Measurements from ENCODE around the gene DDX51. TPM values are rescaled to one million over a fixed set of nuclear protein-coding genes. Genes with fewer than 3 reads are reported as not detected.

DDX51 gene
- total RNA-seq, 1 experiment from 2014 or later, result 4.7 TPM

GRCh38 chr12:132167611-132168310, 23.6 kb upstream of the DDX51 start:
- DNase-seq (ENCODE audit: low spot score), result no peak

- DNase-seq (ENCODE audit: low spot score), result no peak
These were observed 22.9 kb upstream of the DDX51 start for GRCh38 chr12:132166801-132167591.

DNA sequence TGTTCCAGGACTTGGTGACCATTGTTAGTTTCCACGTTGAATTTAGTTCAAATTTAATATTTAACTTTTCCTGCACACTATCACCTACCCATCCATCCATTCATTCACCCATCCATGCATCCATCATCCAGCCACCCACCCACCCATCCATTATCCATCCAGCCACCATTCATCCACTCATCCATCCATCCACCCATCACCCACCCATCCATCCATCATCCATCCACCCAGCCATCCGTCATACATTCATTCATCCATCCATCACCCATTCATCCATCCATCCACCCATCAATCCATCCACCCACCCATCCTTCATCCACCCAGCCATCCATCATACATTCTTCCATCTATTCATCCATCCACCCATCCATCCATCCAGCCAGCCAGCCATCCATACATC, 22.0 kb upstream of the DDX51 start:
- no peak for DNase-seq (ENCODE audit: low spot score)

- no peak for DNase-seq (ENCODE audit: low spot score)
These were observed 21.5 kb upstream of the DDX51 start for GRCh38 chr12:132165584-132165983.

- no peak for DNase-seq (ENCODE audit: low spot score)
These were observed 20.3 kb upstream of the DDX51 start for GRCh38 chr12:132164426-132164825.

- peak; percentile 18 for DNase-seq (ENCODE audit: low spot score)
These were observed 19.8 kb upstream of the DDX51 start for GRCh38 chr12:132163911-132164288.

GRCh38 chr12:132163041-132163910, 19.2 kb upstream of the DDX51 start:
- DNase-seq (ENCODE audit: low spot score), result no peak

GRCh38 chr12:132162508-132163031, 18.5 kb upstream of the DDX51 start:
- DNase-seq (ENCODE audit: low spot score), result peak; percentile 82

GRCh38 chr12:132161796-132162507, 17.8 kb upstream of the DDX51 start:
- no peak for DNase-seq (ENCODE audit: low spot score)

DNA sequence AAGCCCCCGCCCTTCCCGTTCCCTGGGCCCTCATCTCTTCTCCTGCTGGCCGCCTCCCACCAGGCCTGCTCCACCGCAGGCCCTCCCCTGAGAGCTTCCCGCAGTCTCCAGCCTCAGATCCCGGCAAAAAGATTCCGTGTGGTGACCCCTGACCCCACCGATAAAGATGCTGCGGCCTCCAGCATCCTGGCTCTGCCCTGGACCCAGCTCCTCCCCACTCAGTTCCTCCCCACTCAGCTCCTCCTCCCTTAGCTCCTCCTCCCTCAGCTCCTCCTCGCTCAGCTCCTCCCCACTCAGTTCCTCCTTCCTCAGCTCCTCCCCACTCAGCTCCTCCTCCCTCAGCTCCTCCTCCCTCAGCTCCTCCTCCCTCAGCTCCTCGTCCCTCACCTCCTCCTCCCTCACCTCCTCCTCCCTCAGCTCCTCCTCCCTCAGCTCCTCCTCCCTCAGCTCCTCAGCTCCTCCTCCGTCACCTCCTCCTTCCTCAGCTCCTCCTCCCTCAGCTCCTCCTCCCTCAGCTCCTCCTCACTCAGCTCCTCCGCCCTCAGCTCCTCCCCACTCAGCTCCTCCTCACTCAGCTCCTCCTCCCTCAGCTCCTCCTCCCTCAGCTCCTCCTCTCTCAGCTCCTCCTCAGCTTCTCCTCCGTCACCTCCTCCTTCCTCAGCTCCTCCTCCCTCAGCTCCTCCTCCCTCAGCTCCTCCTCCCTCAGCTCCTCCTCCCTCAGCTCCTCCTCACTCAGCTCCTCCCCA, 17.1 kb upstream of the DDX51 start:
- DNase-seq (ENCODE audit: low spot score), result peak; percentile 27

DNA sequence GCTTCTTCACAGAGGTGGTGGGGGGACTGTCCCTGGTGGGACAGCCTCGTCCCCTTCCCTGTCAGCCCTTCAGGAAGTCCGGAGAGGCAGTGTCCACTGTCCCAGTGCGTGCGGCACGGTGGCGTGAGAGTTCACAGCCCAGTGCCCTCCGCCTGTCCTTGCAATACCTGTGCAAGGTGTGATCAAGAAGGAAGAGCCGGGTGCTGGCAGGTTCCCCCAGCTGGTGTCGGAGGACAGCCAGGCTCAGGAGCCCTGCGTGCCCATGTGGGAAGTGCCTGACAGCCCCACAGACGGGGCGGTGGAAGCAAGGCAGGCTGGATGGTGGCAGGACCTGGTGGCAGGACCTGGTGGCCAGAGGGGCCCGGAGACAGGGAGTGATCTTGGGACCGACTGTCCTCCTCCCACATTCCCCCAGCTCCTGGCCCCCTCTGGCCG, 16.5 kb upstream of the DDX51 start:
- DNase-seq (ENCODE audit: low spot score), result no peak

GRCh38 chr12:132160016-132160415, 15.9 kb upstream of the DDX51 start:
- no peak for DNase-seq (ENCODE audit: low spot score)

DNA sequence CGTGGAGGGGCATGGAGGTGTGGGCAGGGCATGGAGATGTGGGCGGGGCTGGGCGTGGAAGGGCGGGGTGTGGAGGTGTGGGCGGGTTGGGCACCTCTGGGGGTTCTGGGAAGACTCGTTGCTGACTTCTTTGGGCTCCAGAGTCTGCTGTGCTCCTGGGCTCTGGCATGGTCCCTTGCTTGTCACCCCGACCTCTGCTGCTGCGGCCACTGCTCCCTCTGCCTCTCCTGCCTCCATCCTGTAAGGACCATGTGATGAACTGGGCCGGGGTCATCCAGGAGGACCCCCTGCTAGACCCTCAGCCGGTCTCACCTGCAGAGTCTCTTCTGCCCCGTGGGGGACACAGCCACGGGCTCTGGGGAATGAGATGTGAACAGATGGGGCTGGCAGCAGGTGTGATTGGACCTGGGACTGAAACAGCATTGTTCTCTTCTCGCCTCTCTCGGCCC, 15.5 kb upstream of the DDX51 start:
- DNase-seq (ENCODE audit: low spot score), result no peak

DNA sequence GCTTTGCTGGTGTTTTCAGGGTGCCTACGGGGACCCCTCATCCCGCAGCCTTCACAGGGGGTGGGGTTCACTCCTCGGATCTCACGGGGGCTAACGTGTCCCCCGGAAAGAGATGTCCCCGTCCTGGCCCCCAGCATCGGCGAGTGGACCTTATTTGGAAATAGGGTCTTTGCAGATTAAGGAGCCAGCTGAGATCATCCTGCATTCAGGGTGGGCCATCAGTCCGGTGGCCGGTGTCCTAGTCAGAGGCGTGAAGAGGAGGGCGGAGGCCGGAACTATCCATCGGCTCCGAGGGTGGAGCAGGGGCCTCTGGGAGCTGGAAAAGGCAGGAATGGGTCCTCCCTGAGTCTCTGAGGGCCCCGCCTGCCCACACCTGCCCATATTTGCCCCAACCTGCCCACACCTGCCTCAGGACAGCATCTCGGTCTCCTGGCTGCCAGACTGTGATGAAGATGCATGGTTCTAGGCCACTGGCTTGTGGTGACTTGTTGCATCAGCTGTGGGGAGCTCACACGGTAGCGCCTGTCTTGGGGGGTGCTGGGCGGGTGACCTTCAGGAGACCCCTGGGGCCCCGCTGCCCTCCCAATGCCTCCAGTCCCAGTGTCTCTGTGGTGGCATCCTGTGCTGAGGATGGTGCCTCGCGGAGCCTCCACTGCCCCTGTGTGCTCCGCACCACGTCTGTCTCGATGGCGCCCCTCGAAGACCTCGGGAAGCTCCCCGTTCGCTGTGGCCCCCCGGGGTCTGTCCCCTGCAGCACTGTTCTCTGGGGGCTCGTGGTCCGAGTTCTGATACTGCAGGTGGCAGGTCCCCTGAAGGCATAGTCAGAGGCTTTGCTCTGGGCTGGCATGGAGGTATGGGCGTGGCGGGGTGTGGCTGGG, 14.8 kb upstream of the DDX51 start:
- DNase-seq (ENCODE audit: low spot score), result no peak

DNA sequence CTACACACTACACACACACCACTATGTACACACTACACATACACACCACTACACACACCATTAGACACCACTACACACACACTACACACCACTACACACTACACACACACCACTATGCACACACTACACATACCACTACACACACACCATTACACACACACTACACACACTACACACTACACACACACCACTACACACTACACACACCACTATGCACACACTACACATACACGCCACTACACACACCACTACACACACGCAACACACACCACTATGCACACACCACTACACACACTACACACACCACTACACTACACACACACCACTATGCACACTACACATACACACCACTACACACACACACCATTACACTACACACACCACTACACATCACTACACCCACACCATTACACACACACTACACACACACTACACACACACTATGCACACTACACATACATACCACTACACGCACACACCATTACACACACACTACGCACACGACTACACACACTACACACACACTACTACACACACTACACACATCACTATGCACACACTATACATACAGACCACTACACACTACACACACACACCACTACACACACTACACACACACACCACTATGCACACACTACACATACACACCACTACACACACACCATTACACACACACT, 13.8 kb upstream of the DDX51 start:
- DNase-seq (ENCODE audit: low spot score), result no peak

- no peak for DNase-seq (ENCODE audit: low spot score)
These were observed 12.6 kb upstream of the DDX51 start for GRCh38 chr12:132156573-132157325.

GRCh38 chr12:132155771-132156572, 11.9 kb upstream of the DDX51 start:
- DNase-seq (ENCODE audit: low spot score), result no peak

Data from A172 (cell line).